HEK293 (cell line): ENCODE measurements around the gene FTSJ1.

ENCODE experiments used
- CTCF ChIP-seq: fragments of 450-650 bp; formaldehyde crosslinking; IDR thresholded peaks from 2 replicates; pipeline ENCODE4 v1.5.1; 2016; ENCODE audit warnings: missing biosample characterization, missing genetic modification characterization
- SP2 ChIP-seq: fragments of 450-650 bp; formaldehyde crosslinking; IDR thresholded peaks from 2 replicates; pipeline ENCODE4 v1.5.1; 2016; ENCODE audit warnings: missing biosample characterization, missing genetic modification characterization
- TCF7L2 ChIP-seq: IDR thresholded peaks from 2 replicates; pipeline ENCODE4 v1.6.1; 2011; ENCODE audit warnings: low read depth, mild to moderate bottlenecking, inconsistent platforms, low read length, moderate library complexity, borderline replicate concordance
- ZNF24 ChIP-seq: fragments of 450-650 bp; formaldehyde crosslinking; IDR thresholded peaks from 2 replicates; pipeline ENCODE4 v1.5.1; 2016; ENCODE audit warnings: missing biosample characterization, missing genetic modification characterization
- ZNF530 ChIP-seq: fragments of 450-650 bp; formaldehyde crosslinking; IDR thresholded peaks from 2 replicates; pipeline ENCODE4 v1.5.1; 2016; ENCODE audit warnings: low read depth, missing biosample characterization, missing genetic modification characterization
- ZNF768 ChIP-seq: fragments of 450-650 bp; formaldehyde crosslinking; IDR thresholded peaks from 2 replicates; pipeline ENCODE4 v1.5.1; 2018; ENCODE audit warnings: missing biosample characterization, mild to moderate bottlenecking, missing genetic modification characterization

- TF ChIP-seq ZNF530 (tag by site-specific recombination) (no peak), TCF7L2 (no peak), ZNF24 (tag by site-specific recombination) (no peak), CTCF (tag by site-specific recombination) (no peak), SP2 (tag by site-specific recombination) (no peak), ZNF768 (tag by site-specific recombination) (no peak)
Observed at GRCh38 chrX:48511560-48511959, 35.6 kb downstream of the FTSJ1 start.
